ENCODE data around the gene RFX2.

Gene RFX2

DNA sequence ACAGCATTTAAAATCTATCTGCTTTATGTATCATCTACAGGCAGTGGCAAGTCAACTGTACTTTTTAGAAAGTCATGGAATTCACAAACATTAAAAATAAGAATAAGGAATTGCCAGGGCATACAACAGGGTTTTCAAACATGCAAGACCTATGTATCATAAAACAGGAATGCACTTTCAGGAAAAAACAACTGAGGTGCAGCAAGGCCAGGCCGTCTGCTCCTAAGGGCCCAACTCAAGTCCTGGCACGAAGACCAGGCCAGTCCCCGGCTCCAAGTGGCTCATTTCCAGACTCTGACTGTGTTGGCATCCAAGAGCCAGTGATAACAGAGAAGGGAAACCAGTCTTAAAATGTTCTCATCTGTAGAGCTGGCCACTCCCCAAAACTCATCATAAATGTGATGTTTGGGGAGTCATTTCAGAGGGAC is 7.1 kb downstream of the RFX2 start:
- no peak for DNase-seq

DNA sequence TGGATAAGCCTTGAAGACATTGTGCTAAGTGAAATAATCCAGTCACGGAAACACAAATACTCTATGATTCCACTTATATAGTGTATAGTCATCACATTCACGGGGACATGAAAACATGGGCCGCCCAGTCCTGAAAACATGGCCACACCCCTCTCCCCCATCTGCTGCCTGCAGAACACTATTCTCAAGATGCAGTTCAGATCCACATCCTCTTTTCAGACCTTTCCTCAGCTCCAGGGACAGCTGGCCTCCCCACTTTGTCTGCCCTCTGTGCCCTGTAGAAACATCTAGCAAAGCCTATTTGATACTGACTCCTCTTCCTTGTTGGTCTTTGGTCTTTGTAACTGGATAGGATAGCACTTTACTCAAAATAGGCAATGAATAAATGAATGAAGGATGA is 8.3 kb downstream of the RFX2 start:
- DNase-seq, result no peak

DNA sequence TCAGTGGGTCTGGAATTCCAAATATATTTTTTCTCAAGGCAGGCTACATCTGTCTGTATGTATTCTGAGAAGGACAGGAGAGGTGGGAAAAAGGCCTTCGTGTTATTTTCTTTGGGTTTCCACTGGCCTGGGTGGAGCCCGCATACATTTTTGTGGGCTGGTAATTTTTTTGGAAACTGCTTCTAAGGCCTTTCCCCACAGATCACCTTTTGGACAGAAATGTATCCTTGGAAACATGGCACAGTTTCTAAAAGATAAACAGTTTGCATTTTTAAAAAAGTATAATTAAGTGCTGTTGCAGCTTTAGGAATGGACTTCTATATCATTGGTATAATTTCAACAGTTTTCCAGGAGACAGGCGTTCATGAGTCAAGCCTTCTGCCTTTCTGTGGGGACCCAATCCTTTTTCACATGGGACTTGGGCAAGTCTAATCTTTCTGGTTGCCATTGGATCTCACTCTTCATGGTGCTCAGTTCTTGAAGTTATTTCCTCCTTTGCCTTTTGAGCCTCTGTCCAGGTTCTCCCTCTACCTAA is 8.9 kb downstream of the RFX2 start:
- DNase-seq, result no peak

DNA sequence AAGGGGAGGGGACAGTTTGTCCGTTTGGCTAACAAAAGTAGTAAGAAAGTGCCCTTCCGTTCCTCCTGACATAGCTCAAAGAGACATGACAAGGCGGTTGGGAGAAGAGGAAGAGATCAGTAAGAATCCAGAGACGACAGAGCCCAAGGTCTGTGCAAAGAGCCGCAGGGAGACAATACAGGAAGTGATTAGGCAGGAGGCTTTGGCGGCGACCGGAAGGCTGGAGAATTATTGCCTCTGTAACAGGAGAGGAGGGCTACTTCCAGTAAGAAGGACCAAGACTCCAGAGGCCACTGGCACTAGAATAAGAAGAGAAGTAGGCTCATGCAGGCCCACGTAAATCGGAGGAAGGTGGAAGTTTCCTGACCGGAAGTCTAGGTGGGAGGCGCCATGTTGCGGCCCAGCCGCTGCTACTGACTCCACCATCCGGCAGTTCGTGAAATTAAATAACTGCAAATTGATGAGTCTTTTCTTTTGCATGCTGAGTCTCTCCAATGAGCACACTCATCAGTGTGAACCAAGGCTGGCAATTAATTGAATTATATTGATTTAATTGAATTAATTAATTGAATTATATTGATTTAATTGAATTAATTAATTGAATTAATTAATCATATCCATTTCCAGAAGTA is 9.9 kb downstream of the RFX2 start:
- no peak for DNase-seq

DNA sequence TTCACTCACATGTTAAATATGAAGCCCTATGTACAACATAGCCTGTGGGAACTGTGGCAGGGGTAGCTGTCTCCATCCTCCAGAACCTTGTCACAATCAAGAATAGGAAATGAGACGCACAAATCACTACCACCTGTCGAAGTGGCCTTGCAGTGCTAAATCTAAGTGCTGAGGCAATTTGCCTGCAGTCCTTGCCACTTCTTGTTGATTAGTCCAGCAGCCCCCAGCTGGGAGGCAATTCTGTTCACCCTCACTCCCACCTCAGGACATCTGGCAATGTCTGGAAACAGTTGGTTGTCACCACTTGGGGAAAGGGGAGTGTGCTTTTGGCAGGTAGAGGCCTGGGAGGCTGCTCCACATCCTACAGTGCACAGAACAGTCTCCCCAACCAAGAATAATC is 10.7 kb downstream of the RFX2 start:
- no peak for DNase-seq

DNA sequence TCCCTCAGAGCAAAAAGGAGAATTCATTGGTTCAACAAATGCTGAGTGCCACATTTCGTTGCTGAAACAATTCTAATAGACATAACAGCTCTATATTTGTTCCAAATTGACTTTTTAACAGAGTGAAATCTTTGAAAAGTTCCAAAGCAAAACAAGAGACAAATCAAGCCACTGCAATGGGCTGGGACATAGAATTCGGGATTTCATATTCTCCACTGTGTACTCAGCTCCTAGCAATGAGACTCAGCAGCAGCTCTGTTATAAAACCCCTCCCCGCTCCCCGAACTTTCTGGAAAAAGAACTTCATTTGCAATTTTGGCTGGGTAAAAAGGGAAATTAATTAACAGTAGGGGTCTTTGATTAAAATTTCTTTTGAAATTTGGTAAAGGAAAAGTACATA is 11.3 kb downstream of the RFX2 start:
- DNase-seq, result no peak

DNA sequence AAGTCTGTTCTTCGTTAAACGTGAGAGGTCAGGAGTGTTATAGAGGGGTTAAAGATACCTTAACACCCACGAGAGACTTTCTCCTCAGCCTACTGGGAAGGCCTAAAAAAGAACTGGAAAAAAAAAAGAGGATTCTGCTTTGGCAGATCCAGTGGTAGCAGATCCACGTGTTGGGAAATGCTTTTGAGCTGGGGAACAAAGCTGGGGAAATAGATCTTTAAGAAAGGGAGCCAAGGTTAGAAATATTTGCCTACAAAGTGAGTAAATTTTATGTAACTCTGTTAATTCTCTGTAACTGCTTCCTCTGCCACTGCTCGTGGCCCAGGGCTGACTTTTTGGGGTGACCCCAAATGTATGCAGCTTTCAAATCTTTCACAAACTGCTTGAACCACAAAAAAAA is 11.7 kb downstream of the RFX2 start:
- no peak for DNase-seq

DNA sequence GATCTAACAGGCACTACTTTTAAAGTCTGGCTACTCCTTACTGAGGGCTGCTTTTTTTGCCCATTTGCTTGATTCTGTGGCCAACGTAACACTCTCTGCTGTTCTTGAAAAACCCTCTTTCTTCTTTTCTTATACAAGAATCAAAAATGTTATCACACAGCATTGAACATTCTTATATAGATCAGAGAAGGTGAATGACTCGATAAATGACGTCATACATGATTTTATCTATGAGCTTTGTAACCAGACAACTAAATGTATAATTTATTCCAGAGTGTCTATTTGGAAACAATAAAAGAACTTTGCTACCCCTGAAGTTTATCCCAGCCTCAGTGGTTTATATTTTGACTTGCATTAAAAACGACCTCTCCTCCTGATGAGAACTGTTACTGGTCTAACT is 12.4 kb downstream of the RFX2 start:
- no peak for DNase-seq

DNA sequence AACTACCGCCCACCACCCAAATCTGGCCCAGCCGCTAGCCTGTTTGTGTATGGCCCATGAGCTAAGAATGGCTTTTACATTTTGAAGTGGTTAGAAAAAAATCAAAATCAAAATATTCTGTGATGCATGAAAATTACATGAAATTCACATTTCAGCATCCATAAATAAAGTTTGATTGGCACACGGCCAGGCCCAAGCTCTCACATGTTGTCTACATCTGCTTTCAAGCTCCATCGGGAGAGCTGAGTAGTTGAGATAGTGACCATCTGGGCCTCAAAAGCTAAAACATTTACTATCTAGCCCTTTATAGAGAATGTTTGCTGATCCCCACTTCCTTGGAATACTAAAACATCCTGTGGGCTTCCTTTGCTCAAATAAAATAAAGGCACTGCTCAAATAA is 14.5 kb downstream of the RFX2 start:
- DNase-seq, result no peak

DNA sequence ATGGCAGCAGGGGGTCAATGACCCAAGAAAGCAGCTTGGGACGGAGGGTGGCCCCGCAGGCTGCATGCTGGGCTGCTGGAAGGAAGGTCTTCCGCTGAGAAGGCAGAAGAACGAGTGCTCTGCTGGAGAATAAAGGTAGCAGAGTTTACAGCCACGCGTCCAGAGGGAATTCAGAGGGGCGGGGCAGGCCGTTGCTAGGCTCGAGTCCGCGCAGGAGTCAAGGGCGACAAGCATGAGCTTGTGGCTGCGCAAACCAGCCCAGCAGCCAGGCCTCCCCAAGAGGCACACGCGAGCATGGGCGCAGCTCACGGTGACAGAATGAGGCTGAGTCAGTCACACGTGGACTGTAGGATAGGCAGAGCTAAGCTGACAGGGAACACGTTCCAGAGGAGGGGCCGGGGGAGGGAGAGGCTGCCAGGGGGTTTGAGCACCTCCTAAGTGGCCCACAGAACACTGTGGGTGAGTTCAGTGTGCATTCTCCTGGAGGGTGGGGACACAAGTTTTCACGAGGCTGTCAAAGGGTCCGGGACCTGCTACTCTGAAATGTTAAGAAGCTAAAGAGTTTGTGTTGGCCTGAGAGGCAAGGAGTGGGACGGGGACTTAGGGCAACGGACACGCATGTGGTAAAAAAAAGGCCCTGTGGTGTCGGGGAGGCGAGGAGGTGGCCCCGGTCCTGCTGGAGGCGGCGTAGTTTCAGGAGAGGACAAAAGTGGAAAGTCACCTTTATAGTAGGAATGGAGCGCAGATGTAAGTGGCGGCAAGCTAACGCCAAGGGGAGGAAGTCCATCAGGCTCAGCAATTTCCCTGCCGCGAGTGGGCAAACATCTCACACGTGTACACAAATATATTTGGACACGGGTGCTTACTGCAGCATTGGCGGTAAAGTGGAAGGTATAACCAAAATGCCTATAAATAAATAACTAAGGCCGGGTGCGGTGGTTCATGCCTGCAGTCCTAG is 17.7 kb downstream of the RFX2 start:
- DNase-seq, result no peak

DNA sequence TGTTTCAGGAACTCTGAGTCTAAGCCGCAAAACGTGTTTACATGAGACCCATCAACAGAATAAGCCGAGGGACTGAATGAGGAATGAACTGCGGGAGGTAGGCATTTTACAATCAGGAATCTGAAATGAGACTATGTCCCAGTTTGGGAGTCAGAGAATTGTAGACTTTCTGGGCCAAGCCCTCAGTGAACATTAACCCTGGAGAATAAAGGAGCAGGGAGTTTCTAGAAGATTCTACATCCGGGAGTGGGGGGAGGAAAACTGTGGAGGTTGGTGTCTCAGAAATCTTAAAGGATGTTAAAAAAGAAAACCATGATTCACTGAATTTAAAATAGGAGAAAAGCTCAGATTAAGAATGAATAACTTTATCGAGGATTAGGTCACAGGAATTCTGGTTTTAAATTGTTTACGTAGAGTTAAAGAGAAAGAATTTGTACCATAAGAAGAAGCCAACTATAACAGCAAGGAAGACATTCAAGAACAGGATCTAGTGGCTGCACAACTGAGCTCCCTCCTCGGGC is 18.5 kb downstream of the RFX2 start:
- no peak for DNase-seq

DNA sequence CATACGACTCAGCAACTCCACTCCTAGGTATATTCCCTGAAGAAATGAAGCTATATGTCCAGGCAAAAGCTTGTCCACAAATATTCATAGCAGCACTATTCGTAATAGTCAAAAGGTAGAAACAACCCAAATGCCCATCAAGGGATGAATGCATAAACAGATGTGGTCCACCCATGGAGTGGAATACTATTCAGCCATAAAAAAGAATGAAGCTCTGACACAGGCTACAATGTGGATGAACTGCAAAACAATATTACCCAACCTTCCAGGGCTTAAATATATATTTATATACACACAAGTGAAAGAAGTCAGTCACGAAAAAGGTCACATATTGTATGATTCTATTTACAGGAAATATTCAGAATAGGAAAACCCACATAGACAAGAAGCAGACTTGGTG is 19.7 kb downstream of the RFX2 start:
- no peak for DNase-seq

DNA sequence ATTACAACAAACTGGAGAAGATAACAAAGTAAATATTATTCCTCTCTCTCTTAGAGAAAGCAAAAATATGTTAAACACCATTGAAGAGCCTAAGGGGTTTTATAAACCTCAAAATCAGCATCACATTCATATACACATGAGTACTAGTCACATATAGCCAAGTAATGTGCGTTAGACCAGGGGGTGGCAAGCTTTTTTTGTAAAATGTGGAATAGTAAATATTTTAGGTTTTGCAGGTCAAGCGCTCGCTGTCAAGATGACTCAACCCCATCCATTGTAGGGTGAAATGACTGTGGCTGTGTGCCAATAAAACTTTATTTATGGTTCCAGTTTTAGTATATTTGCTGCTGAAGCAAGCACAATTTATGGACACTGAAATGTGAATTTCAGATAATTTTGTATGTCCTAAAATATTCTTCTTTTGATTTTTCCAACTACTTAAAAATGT is 21.7 kb downstream of the RFX2 start:
- DNase-seq, result no peak

DNA sequence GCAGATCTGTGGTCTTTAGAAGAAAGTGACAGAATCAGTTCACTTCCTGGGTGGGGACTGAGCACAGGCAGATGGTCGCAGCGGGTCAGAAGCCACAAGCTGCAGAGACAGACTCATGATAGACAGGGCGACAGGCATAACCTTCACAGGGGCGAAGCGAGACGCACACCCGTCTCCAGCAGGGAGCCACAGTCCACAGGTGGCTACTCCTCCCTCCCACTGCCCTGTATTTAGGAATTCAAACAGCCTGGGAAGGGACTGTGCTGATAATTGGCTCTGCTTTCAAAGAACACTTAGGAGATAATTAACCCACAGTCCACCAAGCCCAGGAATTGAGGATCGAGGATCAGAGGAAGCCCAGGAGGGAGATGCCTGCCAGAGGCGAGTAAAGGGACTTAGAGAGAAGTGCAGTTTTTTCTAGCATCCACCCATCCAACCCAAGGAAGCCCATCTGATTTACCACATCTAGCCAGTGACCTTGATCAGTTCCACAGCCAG is 23.2 kb downstream of the RFX2 start:
- DNase-seq, result no peak

DNA sequence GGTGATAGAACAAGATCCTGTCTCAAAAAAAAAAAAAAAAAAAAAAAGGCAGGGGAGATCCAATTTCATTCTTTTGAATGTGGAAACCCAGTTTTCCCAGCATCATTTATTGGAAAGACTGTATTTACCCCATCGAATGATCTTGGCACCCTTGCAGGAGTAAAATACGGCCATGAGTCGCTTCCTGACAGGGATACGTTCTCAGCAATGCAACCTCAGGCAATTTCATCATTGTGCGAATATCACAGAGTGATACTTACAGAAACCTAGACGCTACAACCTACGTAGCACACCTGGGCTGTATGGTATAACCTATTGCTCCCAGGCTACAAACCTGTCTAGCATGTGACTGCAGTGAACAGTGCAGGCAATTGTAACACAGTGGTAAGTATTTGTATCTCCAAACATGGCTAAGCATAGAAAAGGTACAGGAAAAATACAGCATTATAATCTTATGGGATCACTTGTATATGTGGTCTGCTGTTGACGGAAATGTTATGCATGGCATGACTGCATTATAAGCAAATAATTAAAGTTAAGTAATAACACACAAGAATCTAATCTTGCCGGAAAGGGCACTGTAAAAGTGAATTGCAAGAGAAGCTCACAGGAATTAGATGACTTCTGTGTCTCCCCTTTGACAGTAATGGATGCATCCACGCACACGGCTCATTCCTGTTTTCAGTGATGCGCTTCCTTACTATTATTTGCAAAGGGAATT is 24.1 kb downstream of the RFX2 start:
- DNase-seq, result no peak

DNA sequence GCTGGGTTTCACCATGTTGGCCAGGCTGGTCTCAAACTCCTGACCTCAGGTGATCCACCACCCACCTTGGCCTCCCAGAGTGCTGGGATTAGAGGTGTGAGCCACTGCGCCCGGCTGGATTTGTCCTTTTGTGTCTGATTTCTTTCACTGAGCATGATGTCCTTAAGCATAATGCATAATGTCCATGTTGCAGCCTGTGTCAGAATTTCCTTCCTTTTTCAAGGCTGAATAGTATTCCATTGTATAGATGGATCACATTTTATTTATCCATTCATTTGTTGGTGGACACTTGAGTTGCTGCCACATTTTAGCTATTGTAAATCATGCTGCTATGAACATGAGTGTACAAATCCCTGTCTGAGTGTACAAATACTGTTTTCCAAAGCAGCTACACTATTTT is 25.5 kb downstream of the RFX2 start:
- no peak for DNase-seq

DNA sequence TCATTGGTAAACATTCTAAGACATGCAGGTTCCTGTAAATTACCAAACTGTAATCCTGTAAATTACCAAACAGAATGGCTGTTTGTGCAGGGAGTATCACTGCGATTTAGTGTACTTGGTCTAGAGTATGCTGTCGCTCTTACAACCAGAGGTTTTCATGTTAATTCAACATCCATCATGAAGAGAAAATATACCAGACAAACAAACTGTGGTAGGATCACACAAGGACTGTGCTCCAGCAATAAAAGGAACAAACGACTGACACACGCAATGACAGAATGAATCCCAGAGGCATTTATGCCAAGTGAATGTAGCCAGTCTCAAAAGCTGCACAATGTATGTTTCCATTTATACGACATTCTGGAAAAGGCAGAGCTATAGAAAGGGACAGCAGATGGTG is 31.2 kb downstream of the RFX2 start:
- DNase-seq, result no peak

DNA sequence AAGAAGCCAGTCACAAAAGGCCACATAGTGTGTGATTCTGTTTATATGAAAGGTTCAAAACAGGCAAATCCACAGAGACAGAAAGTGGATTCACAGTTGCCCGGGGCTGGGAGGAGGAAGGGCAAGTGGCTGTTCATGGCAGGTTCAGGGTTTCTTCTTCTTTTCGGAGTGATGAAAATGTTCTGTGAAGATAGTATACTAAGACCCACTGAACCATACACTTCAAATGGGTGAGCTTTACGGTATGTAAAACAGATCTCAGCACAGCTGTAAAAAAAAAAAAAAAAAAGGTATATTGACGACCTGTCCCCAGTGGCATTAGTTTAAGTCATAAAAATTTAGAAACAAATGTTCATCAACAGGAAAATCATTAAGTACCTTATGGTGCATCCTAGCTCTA is 32.2 kb downstream of the RFX2 start:
- DNase-seq, result no peak

DNA sequence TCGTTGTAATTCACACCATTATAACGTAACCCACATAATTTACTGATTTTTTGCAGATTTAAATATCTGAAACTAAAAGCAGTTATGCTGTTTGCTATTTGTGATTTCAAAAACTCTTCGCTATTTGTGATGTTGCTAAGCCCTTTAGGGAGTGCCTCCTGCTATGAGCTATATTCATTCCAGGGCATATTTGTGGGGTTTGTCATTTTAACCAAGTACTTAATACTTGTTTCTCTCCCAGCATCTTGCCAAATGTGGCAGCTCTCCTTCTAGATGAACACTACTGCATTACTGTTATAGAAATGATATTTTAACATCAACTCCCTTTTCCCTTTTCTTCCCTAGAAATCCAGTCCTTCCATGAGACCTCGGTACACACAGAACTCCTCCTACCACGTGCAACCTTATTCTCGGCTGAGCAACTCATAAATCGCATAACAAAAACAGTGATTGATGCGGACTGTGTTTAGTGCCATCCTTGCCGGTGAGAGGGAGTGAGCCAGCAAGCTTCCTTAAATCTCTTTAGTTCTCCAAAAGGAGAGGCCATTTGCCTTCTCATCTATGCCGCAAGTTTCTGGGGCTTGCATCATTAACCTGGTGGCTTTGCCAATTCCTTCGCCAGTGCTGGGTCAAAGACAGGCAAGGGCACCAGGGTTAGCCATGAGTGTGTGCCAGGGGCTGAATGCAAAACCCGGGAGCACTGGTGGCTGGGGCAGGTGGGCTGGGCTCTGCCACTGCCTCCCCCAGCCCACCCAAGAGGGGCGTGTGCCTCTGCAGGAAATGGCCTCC is 33.4 kb downstream of the RFX2 start:
- DNase-seq, result no peak

DNA sequence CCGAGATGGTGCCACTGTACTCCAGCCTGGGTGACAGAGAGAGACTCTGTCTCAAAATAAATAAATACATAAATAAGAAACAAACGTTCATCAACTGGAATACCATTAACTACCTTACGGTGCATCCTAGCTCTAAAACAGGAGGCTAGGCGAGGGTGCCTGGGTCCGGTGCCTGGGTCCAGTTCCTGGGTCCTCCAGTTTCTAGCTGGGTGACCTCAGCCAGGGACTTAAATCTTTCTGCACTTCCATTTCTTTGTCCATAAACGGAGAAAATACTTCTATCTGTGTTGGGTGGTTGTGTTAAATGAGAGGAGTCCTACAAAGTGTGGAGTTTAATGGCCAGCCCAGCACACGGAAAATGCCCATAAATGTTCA is 34.0 kb downstream of the RFX2 start:
- DNase-seq, result no peak

DNA sequence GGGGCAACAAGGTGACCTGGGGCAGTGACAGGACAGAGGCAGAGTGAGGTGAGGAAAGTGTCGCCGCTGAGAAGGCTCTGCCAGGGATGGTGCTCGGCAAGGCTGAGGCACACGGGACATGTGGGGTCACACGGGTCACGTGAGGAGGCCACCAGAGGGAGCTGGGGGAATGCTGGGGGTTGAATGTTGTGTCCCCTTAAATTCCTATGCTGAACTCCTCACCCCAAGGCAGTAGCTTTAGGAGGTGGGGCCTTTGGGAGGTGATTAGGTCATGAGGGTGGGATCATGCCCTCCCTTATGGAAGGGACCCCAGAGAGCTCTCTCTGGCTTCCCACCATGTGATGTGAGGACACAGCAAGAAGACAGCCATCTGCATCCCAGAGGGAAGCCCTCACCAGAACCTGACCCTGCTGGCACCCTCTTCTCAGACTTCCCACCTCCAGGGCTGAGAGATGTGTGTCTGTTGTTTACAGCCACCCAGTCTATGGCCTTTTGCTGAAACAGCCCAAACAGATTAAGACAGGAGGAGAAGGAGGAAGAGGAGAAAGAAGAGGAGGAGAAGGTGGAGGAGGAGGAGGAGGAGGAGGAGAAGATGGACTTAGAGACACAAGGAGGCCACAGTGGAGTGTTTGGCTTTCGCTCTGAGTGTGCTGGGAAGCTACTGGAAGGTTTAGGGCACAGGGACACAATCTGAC is 35.4 kb downstream of the RFX2 start:
- no peak for DNase-seq

Measured in effector CD8-positive, alpha-beta T cell (primary cell).